A549 treated with AZD9567 at 1 μM for 4 hours (cell line): Measurements from ENCODE around the gene DEFB129. TPM values are rescaled to one million over a fixed set of nuclear protein-coding genes. Genes with fewer than 3 reads are reported as not detected.

Source experiments
- total RNA-seq: library from RNA; stranded (reverse); fragments of 200-300 nt; extraction: Qiagen RNA extraction; gene quantifications from 5 replicates; pipeline ENCODE4 v1.2.3, GENCODE V29; 2022; ENCODE audit not compliant: insufficient read depth

DEFB129 gene, protein sequence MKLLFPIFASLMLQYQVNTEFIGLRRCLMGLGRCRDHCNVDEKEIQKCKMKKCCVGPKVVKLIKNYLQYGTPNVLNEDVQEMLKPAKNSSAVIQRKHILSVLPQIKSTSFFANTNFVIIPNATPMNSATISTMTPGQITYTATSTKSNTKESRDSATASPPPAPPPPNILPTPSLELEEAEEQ
- total RNA-seq, result not detected in 5 replicates

GRCh38 chr20:226958-227357, at the start of gene DEFB129:
Gene DEFB129 (plus strand): TSS chr20:227258. CDS start chr20:227289, 31 bp downstream.

GRCh38 chr20:189611-190010, 37.4 kb upstream of the DEFB129 start, which contains the start of gene DEFB128:
Gene DEFB128 (minus strand): TSS chr20:189711. CDS start chr20:189623, 88 bp downstream.

DNA sequence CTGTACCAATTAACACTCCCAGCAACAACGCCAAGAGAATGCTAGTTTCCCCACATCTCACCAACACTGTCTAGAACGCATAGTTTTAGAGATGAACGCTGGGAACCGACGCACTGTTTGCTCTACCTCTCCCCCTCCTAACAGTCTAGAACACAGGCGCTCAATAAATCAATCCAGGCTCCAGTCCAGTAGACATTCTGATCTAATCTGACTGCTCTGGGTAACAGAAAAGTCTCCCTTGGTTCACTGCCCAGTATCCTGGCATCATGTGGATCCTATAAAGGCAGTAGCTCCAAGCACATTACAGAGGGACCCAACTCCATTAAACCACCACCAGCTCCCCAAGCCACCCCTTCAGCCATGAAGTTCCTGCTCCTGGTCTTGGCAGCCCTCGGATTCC, 30.4 kb downstream of the DEFB129 start, which contains the start of gene DEFB132:
Gene DEFB132 (plus strand): TSS at position 306 of the 400 bp plus-strand sequence. CDS start 55 bp downstream, at position 361.

Other genes with a start within 250 kb of the DEFB129 start
- gene DEFB125, start 139.6 kb upstream of the DEFB129 start, total RNA-seq, result not detected in 5 replicates
- gene DEFB126, start 84.7 kb upstream of the DEFB129 start, total RNA-seq, result not detected in 5 replicates
- gene DEFB127, start 69.8 kb upstream of the DEFB129 start, total RNA-seq, result not detected in 5 replicates
- not detected in 5 replicates for gene DEFB128, start 37.5 kb upstream of the DEFB129 start, total RNA-seq
- not detected in 5 replicates for gene DEFB132, start 30.5 kb downstream of the DEFB129 start, total RNA-seq
- gene C20orf96, start 63.5 kb downstream of the DEFB129 start, total RNA-seq, result 5.8 to 11.7 TPM (median 11.3 TPM) in 5 replicates
- gene ZCCHC3, start 70.3 kb downstream of the DEFB129 start, total RNA-seq, result 19.0 to 23.4 TPM (median 23.2 TPM) in 5 replicates
- 15.3 to 25.9 TPM (median 23.7 TPM) in 5 replicates for gene SOX12, start 98.3 kb downstream of the DEFB129 start, total RNA-seq
- gene NRSN2, start 119.9 kb downstream of the DEFB129 start, total RNA-seq, result 43.7 to 61.6 TPM (median 60.4 TPM) in 5 replicates
- 42.0 to 50.0 TPM (median 46.9 TPM) in 5 replicates for gene TRIB3, start 153.5 kb downstream of the DEFB129 start, total RNA-seq
- 121 to 142 TPM (median 137 TPM) in 5 replicates for gene RBCK1, start 181.0 kb downstream of the DEFB129 start, total RNA-seq
- 35.2 to 42.6 TPM (median 36.7 TPM) in 5 replicates for gene TBC1D20, start 235.3 kb downstream of the DEFB129 start, total RNA-seq